Liver (tissue), 9 donors: ENCODE results near the gene RIMBP2. TPM values are rescaled to one million over a fixed set of nuclear protein-coding genes. Genes with fewer than 3 reads are reported as not detected.

ENCODE experiments used
- DNase-seq: peaks from one replicate; pipeline ENCODE4 v3.0.0-alpha.2; 2017; ENCODE audit warnings: low spot score
- H3K27ac ChIP-seq, 2 donors: one replicate each; pipeline ENCODE4 v1.7.0; 2013; ENCODE audit warnings: inconsistent platforms in 2 of 2, low read length in 2 of 2, control low read depth in 1 of 2, low read depth in 1 of 2, mild to moderate bottlenecking in 1 of 2
- H3K27me3 ChIP-seq, 4 donors: one replicate each; pipeline versions ENCODE4 v1.6.1 to v1.7.0; 2013; ENCODE audit warnings: low read length in 3 of 4, inconsistent platforms in 1 of 4, mild to moderate bottlenecking in 1 of 4, moderate library complexity in 1 of 4; ENCODE audit not compliant: control insufficient read depth in 4 of 4, insufficient read depth in 4 of 4
- H3K36me3 ChIP-seq, 4 donors: one replicate each; pipeline versions ENCODE4 v1.6.1 to v1.7.0; 2013; ENCODE audit warnings: low read length in 3 of 4, mild to moderate bottlenecking in 3 of 4, low read depth in 1 of 4, moderate library complexity in 1 of 4; ENCODE audit not compliant: control insufficient read depth in 4 of 4, insufficient read depth in 3 of 4
- H3K4me1 ChIP-seq, 4 donors: one replicate each; pipeline versions ENCODE4 v1.6.1 to v1.7.0; 2013; ENCODE audit warnings: low read length in 3 of 4, mild to moderate bottlenecking in 3 of 4, moderate library complexity in 1 of 4; ENCODE audit not compliant: control insufficient read depth in 4 of 4, insufficient read depth in 4 of 4
- H3K4me3 ChIP-seq, 3 donors: one replicate each; pipeline versions ENCODE4 v1.6.1 to v1.7.0; 2013; ENCODE audit warnings: low read length in 3 of 3, control low read depth in 1 of 3, low read depth in 1 of 3, mild to moderate bottlenecking in 1 of 3
- H3K9ac ChIP-seq, 2 donors: one replicate each; pipeline ENCODE4 v1.7.0; 2013; ENCODE audit warnings: low read length in 2 of 2, mild to moderate bottlenecking in 2 of 2, moderate library complexity in 2 of 2, control low read depth in 1 of 2, low read depth in 1 of 2
- H3K9me3 ChIP-seq, 4 donors: one replicate each; pipeline versions ENCODE4 v1.6.1 to v1.7.0; 2013; ENCODE audit warnings: low read length in 3 of 4; ENCODE audit not compliant: control insufficient read depth in 4 of 4
- CTCF ChIP-seq: fragments of 150-350 bp; IDR thresholded peaks from 2 replicates; pipeline ENCODE4 v1.5.1; 2017; ENCODE audit warnings: improper control_type of control experiment, low read depth, low read length; ENCODE audit not compliant: missing input control
- EGR1 ChIP-seq, 2 donors: IDR thresholded peaks; 2 replicates each; pipeline ENCODE4 v1.6.1; 2016 to 2018; ENCODE audit warnings: antibody characterized with exemption in 2 of 2, low read depth in 2 of 2
- FOXA1 ChIP-seq: IDR thresholded peaks from 2 replicates; pipeline ENCODE4 v1.6.1; 2016; ENCODE audit warnings: antibody characterized with exemption
- FOXA2 ChIP-seq: IDR thresholded peaks from 2 replicates; pipeline ENCODE4 v1.6.1; 2016; ENCODE audit warnings: antibody characterized with exemption
- HNF4A ChIP-seq, 2 donors: conservative IDR thresholded peaks; 2 replicates each; pipeline ENCODE4 v1.6.1; 2016; ENCODE audit warnings: antibody characterized with exemption in 2 of 2, mild to moderate bottlenecking in 2 of 2
- MAX ChIP-seq: IDR thresholded peaks from 2 replicates; pipeline ENCODE4 v1.6.1; 2016; ENCODE audit warnings: antibody characterized with exemption
- NR2F2 ChIP-seq: IDR thresholded peaks from 2 replicates; pipeline ENCODE4 v1.6.1; 2016; ENCODE audit warnings: antibody characterized with exemption
- RAD21 ChIP-seq, 2 donors: IDR thresholded peaks; 2 replicates each; pipeline ENCODE4 v1.6.1; 2016; ENCODE audit warnings: antibody characterized with exemption in 2 of 2, mild to moderate bottlenecking in 2 of 2
- REST ChIP-seq: IDR thresholded peaks from 2 replicates; pipeline ENCODE4 v1.6.1; 2016; ENCODE audit warnings: antibody characterized with exemption, mild to moderate bottlenecking
- RXRA ChIP-seq, 2 donors: IDR thresholded peaks; 2 replicates each; pipeline ENCODE4 v1.6.1; 2017 to 2018; ENCODE audit warnings: antibody characterized with exemption in 2 of 2, mild to moderate bottlenecking in 1 of 2
- SP1 ChIP-seq: IDR thresholded peaks from 2 replicates; pipeline ENCODE4 v1.6.1; 2018; ENCODE audit warnings: antibody characterized with exemption, mild to moderate bottlenecking
- ZBTB33 ChIP-seq: IDR thresholded peaks from 2 replicates; pipeline ENCODE4 v1.6.1; 2016; ENCODE audit warnings: antibody characterized with exemption
- WGBS: extraction: QIAGEN DNeasy Blood & Tissue Kit; methylation state at CpG from one replicate; pipeline ENCODE4 v1.1.7; 2013; 5-methylcytosine and 5-hydroxymethylcytosine counted together
- polyA plus RNA-seq, 2 donors: library from polyadenylated mRNA; stranded (reverse) in 1 of 2; unstranded in 1 of 2; fragments of 200-250 nt in 1 of 2; fragments of >200 nt in 1 of 2; fragmentation: Nextera tagmentation in 1 of 2; extraction: Ambion mirVana in 1 of 2; gene quantifications; one replicate each; pipeline versions ENCODE4 v1.2.1 to v1.2.3, GENCODE V29; 2013 to 2015
- total RNA-seq, 2 donors: library from RNA; depleted of rRNA; stranded (reverse); fragments of >200 nt; gene quantifications; one replicate each; pipeline ENCODE4 v1.2.3, GENCODE V29; 2014
- donor health status: healthy.
- donor health status: healthy.
- donor health status: healthy.
- donor health status: healthy.
- donor health status: healthy.

Gene RIMBP2
- total and polyA plus RNA-seq, 4 donors, result 0.01 to 0.17 (median 0.09) TPM; not detected in 1

- no peaks in the 10 kb centered on the region for H3K36me3 ChIP-seq
- H3K9me3 ChIP-seq, result no peaks in the 10 kb centered on the region
- H3K27ac ChIP-seq, result no peak overlapping the region
- peak; percentile 41 for DNase-seq
- H3K9ac ChIP-seq, result no peak overlapping the region
- TF ChIP-seq RAD21 (IDR thresholded peaks at IDR 0.05), result peak in 1 of 2 donors; percentile 75
- TF ChIP-seq ZBTB33, result no peak
- peak; percentile 34 for TF ChIP-seq CTCF
- 34% methylated on average over 29 of the region's 29 CpGs for WGBS
- peaks cover 0 to 3% (median 0%) of the 10 kb centered on the region in 4 donors for H3K27me3 ChIP-seq
- H3K4me1 ChIP-seq, result no peaks in the 10 kb centered on the region
- no peak overlapping the region for H3K4me3 ChIP-seq
Measured at GRCh38 chr12:130761537-130762318, 45.6 kb upstream of the RIMBP2 start.

- no peak for TF ChIP-seq RXRA (IDR thresholded peaks at IDR 0.05)
- TF ChIP-seq FOXA2, result no peak
- TF ChIP-seq NR2F2, result no peak
- no peak for TF ChIP-seq SP1
- no peak for TF ChIP-seq ZBTB33
- no peak for TF ChIP-seq MAX
- TF ChIP-seq EGR1 (IDR thresholded peaks at IDR 0.05; ENCODE audit: low read depth in 2 of 2), result no peak
- no peak for TF ChIP-seq HNF4A (conservative IDR thresholded peaks at IDR 0.05)
- no peak for TF ChIP-seq FOXA1
- no peak for TF ChIP-seq REST
- H3K27me3 ChIP-seq, result no peaks in the 10 kb centered on the region
- no peaks in the 10 kb centered on the region for H3K9me3 ChIP-seq
- no peak overlapping the region for H3K4me3 ChIP-seq
- DNase-seq, result no peak
- H3K4me1 ChIP-seq, result no peaks in the 10 kb centered on the region
- 92% methylated on average over 3 of the region's 3 CpGs for WGBS
- H3K27ac ChIP-seq, result no peak overlapping the region
- no peaks in the 10 kb centered on the region for H3K36me3 ChIP-seq
- no peak overlapping the region for H3K9ac ChIP-seq
Measured at GRCh38 chr12:130754234-130754901, 38.3 kb upstream of the RIMBP2 start.
